Midbrain (tissue), 1 donor: ENCODE results near the gene CTBS.
"Not testable (repeated sequence)": the region's sequence is repeated elsewhere in the genome, so short reads cannot be mapped to it uniquely, and the experiment has no call there.

ENCODE experiments used
- DNase-seq: peaks from one replicate; lab custom pipeline; 2025; lab: John Stamatoyannopoulos, UW

The CTBS gene

DNA sequence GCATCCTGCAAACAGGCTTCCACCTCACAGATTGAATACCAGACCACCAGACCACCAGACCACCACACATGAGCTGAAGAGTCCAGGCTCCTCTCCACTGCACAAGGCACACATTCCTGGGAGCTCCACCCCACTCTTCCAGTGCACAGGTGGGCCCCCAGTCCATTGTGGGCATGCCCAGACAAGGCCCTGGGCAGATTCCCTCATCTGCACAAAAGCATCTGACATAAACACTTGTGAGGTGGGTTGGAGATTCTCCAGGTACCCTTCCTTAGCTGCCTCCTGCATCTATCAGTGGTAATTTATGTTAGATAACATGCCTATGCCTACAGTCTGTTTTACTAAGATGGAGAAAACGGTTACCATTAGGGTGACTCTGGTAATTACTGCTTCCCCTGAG, 11.6 kb upstream of the CTBS start:
- no peak for DNase-seq

DNA sequence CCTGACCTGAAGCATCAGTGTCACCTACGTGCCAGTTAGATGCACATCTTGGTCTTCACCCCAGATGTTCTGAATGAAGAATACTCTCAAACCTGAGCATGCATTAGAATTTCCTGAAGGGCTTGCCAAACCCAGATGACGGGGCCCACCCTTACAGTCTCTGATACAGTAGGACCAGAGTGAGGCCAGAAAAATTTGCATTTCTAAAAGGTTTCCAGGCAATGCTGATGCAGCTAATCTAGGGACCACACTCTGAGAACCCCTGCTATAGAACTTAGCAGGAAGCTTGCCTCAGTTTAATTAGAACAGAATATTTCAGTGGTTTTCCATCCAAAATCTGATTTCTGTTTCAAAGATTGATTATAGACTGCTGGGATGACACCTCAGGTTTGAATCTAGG, 9.9 kb upstream of the CTBS start:
- no peak for DNase-seq

GRCh38 chr1:84583648-84584047, 9.4 kb upstream of the CTBS start:
- no peak for DNase-seq

GRCh38 chr1:84582802-84583587, 8.8 kb upstream of the CTBS start:
- no peak for DNase-seq

- no peak for DNase-seq
Measured at GRCh38 chr1:84581648-84582047, 7.4 kb upstream of the CTBS start.

DNA sequence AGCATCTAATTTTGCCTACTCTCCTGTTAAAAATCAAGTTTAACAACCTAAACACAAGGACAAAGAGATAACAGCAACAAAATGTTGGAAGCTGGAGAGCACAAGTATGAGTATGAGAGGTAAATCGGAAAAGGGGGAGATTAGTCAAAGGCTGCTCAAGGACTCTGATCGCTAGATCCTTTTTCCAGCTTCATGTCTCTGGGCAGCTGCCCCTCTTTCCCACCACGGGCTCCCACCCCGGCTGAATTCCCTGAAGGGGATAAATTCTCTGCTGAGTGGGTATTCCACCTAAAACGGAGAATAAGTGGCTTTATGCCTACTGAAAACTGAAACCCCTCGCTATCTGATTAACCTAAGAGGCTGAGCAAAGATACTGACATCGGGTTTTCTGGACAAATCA, 696 bp upstream of the CTBS start:
- DNase-seq = no peak

GRCh38 chr1:84573481-84573966, 716 bp downstream of the CTBS start:
- DNase-seq = no peak

DNA sequence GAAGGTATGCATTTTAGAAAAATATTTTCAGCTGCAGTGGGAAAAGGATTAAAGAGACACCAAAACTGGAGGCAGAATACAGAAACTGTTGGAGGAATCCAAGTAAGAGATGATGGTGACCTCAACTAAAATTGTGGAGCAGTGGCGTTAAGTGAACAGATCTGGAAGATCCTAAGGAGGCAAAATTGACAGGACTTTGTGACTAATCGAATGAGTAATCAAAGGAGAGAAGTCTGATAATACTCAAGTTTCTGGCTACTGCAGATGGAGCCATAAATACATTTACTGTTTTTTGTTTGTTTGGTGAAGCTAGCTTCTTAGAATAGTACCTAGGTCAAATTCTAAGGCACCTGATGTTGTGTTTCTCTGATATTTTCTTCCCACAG, 3.1 kb downstream of the CTBS start:
- DNase-seq = no peak

DNA sequence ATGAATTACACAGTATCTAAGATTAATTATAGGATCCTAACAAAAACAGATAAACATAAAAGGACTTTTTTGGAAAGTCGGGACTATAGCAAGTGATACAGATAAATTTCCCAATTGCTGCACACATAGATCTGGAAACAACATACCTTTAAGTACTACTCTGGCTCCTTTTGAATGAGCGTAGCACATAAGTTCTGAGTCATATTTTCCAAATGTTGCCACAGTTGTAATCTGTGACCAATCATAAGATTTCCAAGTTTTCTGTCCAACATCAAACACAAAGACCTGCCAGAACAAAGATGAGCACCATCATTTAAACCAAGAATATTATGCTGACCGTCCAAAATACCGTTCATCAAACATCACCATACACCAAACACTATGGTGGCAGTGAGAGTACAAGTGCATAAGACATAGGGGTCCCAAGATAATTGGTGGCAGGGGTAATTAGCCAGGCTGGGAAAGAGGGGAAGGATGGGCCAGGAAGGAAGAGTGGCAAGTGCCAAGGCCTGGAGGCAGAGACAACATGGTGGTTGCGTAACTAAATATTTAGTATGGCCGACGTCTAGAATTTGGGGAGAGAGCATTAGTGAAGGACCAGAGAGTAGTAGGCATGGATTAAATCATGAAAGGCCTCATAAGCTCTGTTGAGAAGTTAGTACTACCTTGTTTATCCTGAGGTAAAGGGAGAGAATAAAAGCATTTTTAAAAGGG, 3.6 kb downstream of the CTBS start:
- DNase-seq = no peak

DNA sequence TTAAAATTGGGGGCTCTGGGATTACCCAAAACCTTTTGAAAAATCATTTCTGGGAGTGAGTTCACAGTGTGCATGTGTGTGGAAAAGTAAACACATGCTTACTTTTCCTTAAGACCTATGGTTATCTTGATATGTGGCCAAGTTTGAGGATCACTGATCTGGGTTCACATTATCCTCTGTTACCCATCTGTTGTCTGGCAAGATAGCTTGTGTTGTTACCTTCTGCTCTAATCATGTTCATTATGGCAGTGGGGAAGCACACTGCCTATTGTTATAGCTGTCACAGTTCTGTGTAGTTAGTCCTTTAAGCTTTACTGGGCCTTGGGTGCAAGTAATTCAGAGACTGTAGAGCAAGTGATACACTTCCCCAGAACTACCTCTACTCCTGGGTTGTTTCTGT, 5.0 kb downstream of the CTBS start:
- DNase-seq = no peak

DNA sequence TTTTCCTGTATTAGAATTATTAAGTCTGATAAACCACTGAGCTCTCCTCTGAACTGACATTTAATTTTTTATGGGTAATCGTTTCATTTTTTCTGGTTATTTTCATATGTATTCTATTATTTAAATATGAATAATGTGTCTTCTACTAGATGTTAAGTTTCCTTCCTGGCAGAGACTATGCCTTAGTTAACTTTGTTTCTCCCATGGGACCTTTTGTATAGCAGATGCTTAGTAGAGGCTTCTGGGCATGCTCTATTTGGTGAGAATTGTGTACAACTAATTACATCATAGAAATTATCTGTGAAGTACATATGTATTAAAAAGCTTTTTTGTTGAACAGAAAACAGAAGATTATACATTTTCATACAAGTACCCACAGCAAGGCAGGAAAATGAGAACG, 23.4 kb downstream of the CTBS start:
- DNase-seq = no peak

DNA sequence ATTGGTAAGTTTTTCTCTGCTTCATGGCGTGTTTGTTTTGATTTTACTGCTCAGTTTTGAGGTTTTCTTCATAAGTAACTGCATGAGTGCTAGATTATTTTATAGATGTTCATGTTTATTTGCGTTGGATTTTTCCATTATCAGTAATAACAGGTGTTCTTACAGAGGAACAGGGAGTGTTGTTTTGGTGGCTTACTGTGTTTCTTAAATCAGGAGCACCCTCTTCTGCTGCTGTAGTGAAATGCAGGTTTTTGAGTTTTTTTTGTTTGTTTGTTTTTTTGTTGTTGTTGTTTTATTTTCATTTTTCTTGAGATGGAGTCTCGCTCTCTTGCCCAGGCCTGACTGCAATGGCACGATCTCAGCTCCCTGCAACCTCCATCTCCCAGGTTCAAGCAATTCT, 32.6 kb downstream of the CTBS start:
- no peak for DNase-seq

GRCh38 chr1:84540759-84541158, 33.5 kb downstream of the CTBS start:
- DNase-seq = no peak

DNA sequence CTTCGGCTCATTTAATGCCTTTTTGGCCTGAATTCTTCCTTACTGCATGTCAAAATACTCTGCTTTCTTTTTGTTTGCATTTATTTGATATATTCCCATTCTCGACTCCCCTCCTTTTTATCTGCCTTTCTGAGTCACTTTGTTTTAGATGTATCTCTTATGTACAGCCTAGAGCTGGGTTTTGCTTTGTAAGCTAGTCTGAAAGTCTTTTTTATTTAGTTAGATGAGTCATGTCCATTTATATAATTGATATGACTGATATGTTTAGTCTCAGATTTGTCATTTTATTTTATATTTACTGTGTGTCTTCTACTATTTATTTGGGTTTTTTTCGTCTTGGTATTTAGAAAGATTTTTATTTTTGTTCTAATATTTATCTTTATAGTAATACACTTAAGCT, 34.3 kb downstream of the CTBS start:
- DNase-seq = no peak

- no peak for DNase-seq
Measured at GRCh38 chr1:84538599-84538998, 35.6 kb downstream of the CTBS start.

- DNase-seq = peak; percentile 2
Measured at GRCh38 chr1:84525779-84526178, 48.5 kb downstream of the CTBS start.

- DNase-seq = no peak
Measured at GRCh38 chr1:84524590-84524989, 49.6 kb downstream of the CTBS start.

GRCh38 chr1:84510668-84511067, 63.6 kb downstream of the CTBS start:
- no peak for DNase-seq

DNA sequence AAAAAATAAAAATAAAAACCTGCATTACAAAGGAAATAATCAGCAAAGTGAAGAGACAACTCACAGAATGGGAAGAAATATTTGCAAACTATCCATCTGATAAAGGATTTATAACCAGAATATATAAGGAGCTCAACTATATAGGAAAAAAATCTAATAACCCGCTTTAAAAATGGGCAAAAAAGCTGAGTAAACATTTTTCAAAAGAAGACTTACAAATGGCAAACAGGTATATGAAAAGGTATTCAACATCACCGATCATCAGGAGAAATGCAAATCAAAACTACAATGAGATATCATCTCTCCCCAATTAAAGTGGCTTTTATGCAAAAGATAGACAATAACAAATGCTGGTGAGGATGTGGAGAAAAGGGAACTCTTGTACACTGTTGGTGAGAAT, 64.1 kb downstream of the CTBS start:
- DNase-seq = no peak

DNA sequence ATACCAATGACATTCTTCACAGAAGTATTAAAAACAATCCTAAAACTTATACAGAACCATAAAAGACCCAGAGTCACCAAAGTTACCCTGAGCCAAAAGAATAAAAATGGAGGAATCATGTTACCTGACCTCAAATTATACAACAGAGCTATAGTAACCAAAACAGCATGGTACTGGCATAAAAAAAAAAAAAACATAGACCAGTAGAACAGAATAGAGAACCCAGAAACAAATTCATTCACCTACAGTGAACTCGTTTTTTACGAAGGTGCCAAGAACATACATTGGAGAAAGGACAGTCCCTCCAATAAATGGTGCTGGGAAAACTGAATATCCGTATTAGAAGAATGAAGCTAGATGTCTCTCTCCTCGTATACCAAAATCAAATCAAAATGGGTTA, 65.2 kb downstream of the CTBS start:
- no peak for DNase-seq

- DNase-seq = no peak
Measured at GRCh38 chr1:84508510-84508909, 65.7 kb downstream of the CTBS start.

- not testable (repeated sequence) for DNase-seq
Measured at GRCh38 chr1:84507887-84508286, 66.4 kb downstream of the CTBS start.

DNA sequence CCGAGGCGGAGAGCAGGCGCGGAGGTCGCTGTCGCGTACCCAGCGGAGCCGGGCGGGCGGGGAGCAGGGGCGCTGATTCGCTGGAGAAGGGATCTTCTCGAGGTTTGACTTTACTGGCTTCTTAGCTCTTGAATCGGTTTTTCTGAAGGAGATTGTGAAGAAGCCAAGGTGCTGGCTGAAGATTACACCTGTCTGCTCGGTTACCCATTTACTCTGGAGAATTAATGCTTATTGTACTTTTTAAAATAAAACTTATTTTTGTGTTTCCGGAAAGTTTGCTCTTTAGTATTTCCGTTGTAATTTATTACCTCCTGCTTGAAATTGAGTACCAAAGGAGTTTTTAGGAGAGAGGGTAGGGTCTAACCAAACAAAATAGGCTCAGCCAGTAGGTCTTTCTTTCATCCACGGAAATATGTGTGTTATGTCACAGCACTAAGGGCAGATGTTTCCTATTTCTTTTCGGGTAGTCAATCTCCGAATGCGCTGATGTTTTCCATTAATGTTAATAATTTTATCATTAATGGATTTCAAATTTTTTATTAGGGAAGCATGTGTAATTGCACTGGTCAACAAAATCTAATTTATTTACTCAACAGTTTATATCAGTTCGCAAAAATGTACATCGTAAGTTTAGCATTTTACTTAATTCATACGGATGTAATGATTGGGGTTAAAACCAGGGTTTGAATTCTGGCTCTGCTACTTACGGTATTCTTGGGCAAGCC, 67.3 kb downstream of the CTBS start:
- DNase-seq = no peak
